ENCODE data around the gene DMD. TPM values are rescaled to one million over a fixed set of nuclear protein-coding genes. Genes with fewer than 3 reads are reported as not detected.

The DMD gene
- total RNA-seq, 4 donors from 2014 or later: 18.7 to 69.5 (median 38.5) TPM

DNA sequence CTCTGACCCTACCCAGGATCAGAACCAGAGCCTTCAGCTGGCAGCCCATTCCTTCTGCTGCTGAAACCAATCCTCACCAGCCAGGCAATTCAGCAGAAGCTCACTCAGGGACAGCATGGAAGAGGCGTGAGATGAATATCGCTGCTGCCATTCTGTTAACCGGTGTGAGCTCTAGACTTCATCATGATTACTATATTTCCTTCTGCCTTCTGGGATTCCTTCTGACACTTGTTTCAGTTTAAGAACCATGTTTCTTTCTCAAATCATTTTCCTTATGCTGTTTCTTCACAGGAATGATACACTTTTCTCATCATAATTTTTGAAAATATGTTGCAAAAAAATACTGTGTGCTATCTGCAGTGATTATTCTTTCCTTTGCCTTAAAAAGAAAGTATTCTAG, 1666.2 kb downstream of the DMD start:
- H3K4me1 ChIP-seq: no peaks in the 10 kb centered on the region
- no peaks in the 10 kb centered on the region for H3K9me3 ChIP-seq
- no peak overlapping the region for H3K4me3 ChIP-seq
- no peaks in the 10 kb centered on the region for H3K27me3 ChIP-seq
- no peak for DNase-seq (ENCODE audit: low spot score in 2 of 2)
- TF ChIP-seq POLR2A (IDR thresholded peaks at IDR 0.05) (no peak), EP300 (IDR thresholded peaks at IDR 0.05) (no peak)
- TF ChIP-seq, protein P1, sequence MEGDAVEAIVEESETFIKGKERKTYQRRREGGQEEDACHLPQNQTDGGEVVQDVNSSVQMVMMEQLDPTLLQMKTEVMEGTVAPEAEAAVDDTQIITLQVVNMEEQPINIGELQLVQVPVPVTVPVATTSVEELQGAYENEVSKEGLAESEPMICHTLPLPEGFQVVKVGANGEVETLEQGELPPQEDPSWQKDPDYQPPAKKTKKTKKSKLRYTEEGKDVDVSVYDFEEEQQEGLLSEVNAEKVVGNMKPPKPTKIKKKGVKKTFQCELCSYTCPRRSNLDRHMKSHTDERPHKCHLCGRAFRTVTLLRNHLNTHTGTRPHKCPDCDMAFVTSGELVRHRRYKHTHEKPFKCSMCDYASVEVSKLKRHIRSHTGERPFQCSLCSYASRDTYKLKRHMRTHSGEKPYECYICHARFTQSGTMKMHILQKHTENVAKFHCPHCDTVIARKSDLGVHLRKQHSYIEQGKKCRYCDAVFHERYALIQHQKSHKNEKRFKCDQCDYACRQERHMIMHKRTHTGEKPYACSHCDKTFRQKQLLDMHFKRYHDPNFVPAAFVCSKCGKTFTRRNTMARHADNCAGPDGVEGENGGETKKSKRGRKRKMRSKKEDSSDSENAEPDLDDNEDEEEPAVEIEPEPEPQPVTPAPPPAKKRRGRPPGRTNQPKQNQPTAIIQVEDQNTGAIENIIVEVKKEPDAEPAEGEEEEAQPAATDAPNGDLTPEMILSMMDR (IDR thresholded peaks at IDR 0.05): no peak
- no peaks in the 10 kb centered on the region for H3K36me3 ChIP-seq
- no peak overlapping the region for H3K27ac ChIP-seq
- WGBS: 91% methylated on average over 3 of the region's 3 CpGs

DNA sequence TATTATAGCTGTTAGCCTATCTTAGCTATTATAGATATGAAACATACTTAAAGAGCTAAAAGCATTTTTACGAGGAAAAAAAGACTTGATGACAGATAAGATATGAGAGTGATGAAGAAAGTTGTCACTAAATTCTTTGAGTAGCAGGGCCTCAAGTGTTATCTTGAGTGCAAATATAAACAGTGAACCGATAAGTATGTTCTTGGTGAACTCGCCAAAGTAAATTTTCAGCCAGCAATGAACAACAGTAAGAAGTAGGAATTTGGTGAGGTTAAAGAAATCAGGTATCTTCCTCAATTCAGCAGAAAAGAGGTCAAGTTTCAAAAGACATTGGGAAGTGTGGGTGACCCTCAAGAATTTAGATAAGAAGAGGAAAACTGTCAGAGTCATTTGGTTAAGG, 1667.7 kb downstream of the DMD start:
- Histone ChIP-seq H3K27ac (no peak overlapping the region), H3K4me3 (no peak overlapping the region), H3K36me3 (no peaks in the 10 kb centered on the region), H3K9me3 (no peaks in the 10 kb centered on the region), H3K27me3 (no peaks in the 10 kb centered on the region), H3K4me1 (no peaks in the 10 kb centered on the region)
- DNase-seq (ENCODE audit: low spot score in 2 of 2): no peak
- WGBS: 80% methylated on average over 3 of the region's 3 CpGs
- TF ChIP-seq EP300 (IDR thresholded peaks at IDR 0.05): no peak
- TF ChIP-seq, protein P1 (IDR thresholded peaks at IDR 0.05): no peak
- TF ChIP-seq POLR2AphosphoS5 (IDR thresholded peaks at IDR 0.05): no peak
- TF ChIP-seq POLR2A (IDR thresholded peaks at IDR 0.05): no peak

GRCh38 chrX:31542566-31542965, 1668.8 kb downstream of the DMD start:
- no peak for DNase-seq (ENCODE audit: low spot score in 2 of 2)
- Histone ChIP-seq H3K4me1 (no peaks in the 10 kb centered on the region), H3K9me3 (no peaks in the 10 kb centered on the region), H3K27ac (no peak overlapping the region), H3K36me3 (no peaks in the 10 kb centered on the region), H3K27me3 (no peaks in the 10 kb centered on the region), H3K4me3 (no peak overlapping the region)
- WGBS: 82% methylated on average over 2 of the region's 2 CpGs
- no peak for TF ChIP-seq POLR2AphosphoS5 (IDR thresholded peaks at IDR 0.05)
- TF ChIP-seq, protein P1 (IDR thresholded peaks at IDR 0.05): no peak
- no peak for TF ChIP-seq EP300 (IDR thresholded peaks at IDR 0.05)
- TF ChIP-seq POLR2A (IDR thresholded peaks at IDR 0.05): no peak

- Histone ChIP-seq H3K9me3 (no peaks in the 10 kb centered on the region), H3K27me3 (no peaks in the 10 kb centered on the region), H3K4me1 (no peaks in the 10 kb centered on the region), H3K4me3 (no peak overlapping the region), H3K36me3 (no peaks in the 10 kb centered on the region), H3K27ac (no peak overlapping the region)
- no peak for DNase-seq (ENCODE audit: low spot score in 2 of 2)
- WGBS: 63% methylated on average over 2 of the region's 2 CpGs
- TF ChIP-seq EP300 (IDR thresholded peaks at IDR 0.05) (no peak), POLR2AphosphoS5 (IDR thresholded peaks at IDR 0.05) (no peak), POLR2A (IDR thresholded peaks at IDR 0.05) (no peak)
- TF ChIP-seq, protein P1 (IDR thresholded peaks at IDR 0.05): no peak
Measured at GRCh38 chrX:31540313-31540712, 1671.0 kb downstream of the DMD start.

DNA sequence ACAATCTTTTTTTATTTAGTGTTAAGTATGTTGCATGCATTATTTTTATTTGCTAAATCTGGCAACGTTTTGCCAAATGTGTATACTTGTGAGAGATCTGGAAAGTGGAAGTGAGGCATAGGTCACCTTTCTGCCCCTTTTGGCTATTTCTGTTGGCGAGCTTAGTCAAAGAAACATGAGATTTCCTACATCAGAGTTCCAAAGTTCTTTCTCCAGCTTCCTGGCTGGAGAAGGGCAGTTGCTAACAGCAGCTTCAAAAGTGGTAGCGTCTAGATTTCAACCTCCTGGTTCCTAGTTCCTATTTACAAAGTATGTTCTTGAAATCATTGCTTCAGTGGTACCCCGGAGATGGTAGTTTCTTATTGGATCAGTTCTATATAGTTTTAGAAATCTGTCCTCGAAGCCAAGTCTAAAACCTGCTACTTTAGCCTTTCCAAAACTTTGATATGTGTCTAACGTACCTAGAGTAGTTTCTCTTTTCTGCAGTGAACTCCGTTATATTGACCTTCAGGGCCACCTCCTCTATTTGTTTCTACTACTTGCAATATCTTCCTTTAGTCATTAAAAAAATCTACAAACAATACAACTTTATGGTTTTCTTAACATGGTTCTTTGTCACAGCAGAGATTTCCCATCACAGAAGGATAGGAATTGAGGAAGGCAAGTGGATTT, 1683.8 kb downstream of the DMD start:
- H3K4me3 ChIP-seq: no peak overlapping the region
- H3K4me1 ChIP-seq: no peaks in the 10 kb centered on the region
- no peak overlapping the region for H3K27ac ChIP-seq
- no peaks in the 10 kb centered on the region for H3K9me3 ChIP-seq
- TF ChIP-seq EP300 (IDR thresholded peaks at IDR 0.05): no peak
- TF ChIP-seq, protein P1 (IDR thresholded peaks at IDR 0.05): no peak
- no peak for TF ChIP-seq POLR2AphosphoS5 (IDR thresholded peaks at IDR 0.05)
- no peak for TF ChIP-seq POLR2A (IDR thresholded peaks at IDR 0.05)
- 63% methylated on average over 7 of the region's 7 CpGs for WGBS
- DNase-seq (ENCODE audit: low spot score in 2 of 2): no peak
- H3K27me3 ChIP-seq: no peaks in the 10 kb centered on the region
- H3K36me3 ChIP-seq: no peaks in the 10 kb centered on the region
